ENCODE results near the gene GRIK2.

DNA sequence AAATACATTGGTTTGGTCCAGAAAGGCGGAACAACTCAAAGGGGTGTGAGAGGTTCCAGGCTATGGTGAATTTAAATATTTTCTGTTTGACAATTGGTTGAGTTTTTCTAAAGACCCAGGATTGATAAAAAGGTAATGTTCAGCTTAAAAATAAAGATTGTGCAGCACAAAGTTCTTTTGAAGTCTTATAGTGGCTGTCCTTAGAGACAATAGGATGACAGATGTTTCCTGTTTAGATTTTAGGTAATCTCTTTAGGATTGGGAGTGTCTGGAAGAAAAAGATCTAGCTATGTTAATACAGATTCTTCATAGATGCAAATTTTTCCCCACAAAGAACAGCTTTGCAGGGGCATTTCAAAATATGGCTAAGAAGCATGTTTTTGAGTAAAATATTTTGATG lies 119.7 kb downstream of the GRIK2 start:
- TF ChIP-seq CTCF (IDR thresholded peaks at IDR 0.05) (no peak), POLR2A (IDR thresholded peaks at IDR 0.05) (no peak)

All from heart left ventricle (tissue), 13 donors.